Measurements from ENCODE around the gene EIF6. TPM values are rescaled to one million over a fixed set of nuclear protein-coding genes. Genes with fewer than 3 reads are reported as not detected.

Gene EIF6
- total and polyA plus RNA-seq, 2 of the 8 experiments (the other 6 are each of a cell fraction or from before 2014, with no cell fraction given) = 184 to 319 TPM

DNA sequence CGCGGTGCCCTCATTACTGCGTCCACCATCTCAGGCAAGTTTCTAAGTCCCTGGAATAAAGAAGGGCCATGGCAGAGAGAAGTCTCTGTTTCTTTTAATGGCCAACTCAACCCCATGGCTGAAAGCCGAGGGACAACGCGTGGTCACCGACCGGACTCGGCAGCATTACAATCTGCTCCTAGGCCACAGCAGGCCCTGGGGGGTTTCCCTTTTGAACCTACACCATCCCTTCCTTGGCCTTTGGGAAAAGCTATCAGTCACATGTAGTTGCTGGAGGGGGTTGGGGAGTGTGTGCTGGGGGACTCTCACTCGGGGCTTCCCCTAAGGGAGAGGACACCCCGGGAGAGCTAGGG is 18.8 kb upstream of the EIF6 start:
- Histone ChIP-seq H3K56ac (replicated peaks; ENCODE audit: insufficient read length, low read depth, low read length) (no peak overlapping the region), H4K91ac (replicated peaks; ENCODE audit: insufficient read length, low read length) (no peak overlapping the region), H3K4me2 (ENCODE audit: insufficient read depth in 1 of 2, low read depth in 2 of 2, low read length in 2 of 2) (no peak overlapping the region), H2BK15ac (ENCODE audit: low read length) (no peak overlapping the region), H3K14ac (ENCODE audit: insufficient read length) (no peak overlapping the region), H3K4me3 (ENCODE audit: extremely low read depth in 1 of 4, insufficient read depth in 2 of 4, low read depth in 3 of 4, low read length in 4 of 4) (no peak overlapping the region), H2BK20ac (ENCODE audit: low read length) (no peak overlapping the region), H4K8ac (ENCODE audit: extremely low read depth, insufficient read depth, low read length) (no peak overlapping the region), H3K18ac (ENCODE audit: extremely low read depth, low read length) (no peak overlapping the region), H2AFZ (ENCODE audit: low read length) (no peak overlapping the region), H3K27me3 (replicated peaks in 1 of 4; ENCODE audit: control insufficient read depth in 3 of 4, extremely low read depth in 1 of 4, insufficient read depth in 3 of 4, low read length in 3 of 4) (no peaks in the 10 kb centered on the region), H3K27ac (ENCODE audit: low read depth, low read length) (no peak overlapping the region), H3K79me2 (ENCODE audit: control insufficient read depth in 1 of 2, insufficient read depth in 2 of 2, low read length in 2 of 2) (no peaks in the 10 kb centered on the region), H3K4me1 (replicated peaks in 1 of 4; ENCODE audit: control insufficient read depth in 3 of 4, insufficient read depth in 4 of 4, low read length in 3 of 4) (peaks cover 0 to 4% (median 2%) of the 10 kb centered on the region in 4 experiments; a peak in 3 of 7 replicates), H3K36me3 (ENCODE audit: control insufficient read depth in 2 of 4, insufficient read depth in 4 of 4, low read length in 3 of 4) (no peaks in the 10 kb centered on the region), H3K23me2 (ENCODE audit: low read depth, low read length) (no peaks in the 10 kb centered on the region), H2BK5ac (ENCODE audit: low read depth, low read length) (no peak overlapping the region), H3K9me3 (ENCODE audit: insufficient read depth in 2 of 2, low read depth in 1 of 2, low read length in 1 of 2) (no peaks in the 10 kb centered on the region), H2BK120ac (replicated peaks; ENCODE audit: low read depth, low read length) (no peak overlapping the region), H4K5ac (ENCODE audit: insufficient read length, low read depth, low read length) (no peak overlapping the region), H3K79me1 (ENCODE audit: low read depth, low read length) (no peaks in the 10 kb centered on the region), H3K9ac (replicated peaks in 1 of 4; ENCODE audit: extremely low read depth in 1 of 4, low read depth in 3 of 4, low read length in 3 of 4) (no peak overlapping the region), H4K20me1 (replicated peaks in 1 of 2; ENCODE audit: control insufficient read depth in 1 of 2, insufficient read depth in 2 of 2, low read length in 2 of 2) (no peaks in the 10 kb centered on the region), H2BK12ac (ENCODE audit: low read depth, low read length) (no peak overlapping the region), H2AK5ac (ENCODE audit: low read depth, low read length) (no peak overlapping the region), H3K23ac (ENCODE audit: insufficient read length) (no peak overlapping the region), H3K4ac (replicated peaks; ENCODE audit: insufficient read length, low read depth, low read length) (no peak overlapping the region)
- POLR2A ChIA-PET (ENCODE audit: partially characterized antibody) = interaction anchor here (0.8 to 2.3 kb wide), 10 partner anchors 9 to 442 kb away, joined by 3 to 11 read pairs (median 4); partner anchors contain the start of genes CEP250, EIF6 and MMP24OS
- CTCF ChIA-PET (ENCODE audit: partially characterized antibody) = interaction anchor here (0.7 to 13.8 kb wide), 27 partner anchors 9 to 194 kb away, joined by 3 to 141 read pairs (median 5); partner anchors contain the start of genes CEP250, EDEM2, EIF6 and FAM83C
- FAIRE-seq (no peak), DNase-seq (ENCODE audit: low read depth in 1 of 2, low spot score in 2 of 2) (no peak)
- TF ChIP-seq POLR2A (IDR thresholded peaks at IDR 0.05; ENCODE audit: control extremely low read depth in 1 of 2, low read depth in 2 of 2, low read length in 2 of 2) (no peak), CTBP2 (IDR thresholded peaks at IDR 0.05; ENCODE audit: borderline replicate concordance, insufficient read depth, insufficient read length, low read length) (no peak), CEBPB (IDR thresholded peaks at IDR 0.05; ENCODE audit: low read depth, low read length) (no peak), SAP30 (IDR thresholded peaks at IDR 0.05; ENCODE audit: insufficient read depth, insufficient replicate concordance, low read length) (no peak), POU5F1 (IDR thresholded peaks at IDR 0.05; ENCODE audit: low read depth, low read length) (no peak)
- TF ChIP-seq, protein P1, sequence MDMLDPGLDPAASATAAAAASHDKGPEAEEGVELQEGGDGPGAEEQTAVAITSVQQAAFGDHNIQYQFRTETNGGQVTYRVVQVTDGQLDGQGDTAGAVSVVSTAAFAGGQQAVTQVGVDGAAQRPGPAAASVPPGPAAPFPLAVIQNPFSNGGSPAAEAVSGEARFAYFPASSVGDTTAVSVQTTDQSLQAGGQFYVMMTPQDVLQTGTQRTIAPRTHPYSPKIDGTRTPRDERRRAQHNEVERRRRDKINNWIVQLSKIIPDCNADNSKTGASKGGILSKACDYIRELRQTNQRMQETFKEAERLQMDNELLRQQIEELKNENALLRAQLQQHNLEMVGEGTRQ (IDR thresholded peaks at IDR 0.05; ENCODE audit: low read length) = no peak
- TF ChIP-seq, protein P2, sequence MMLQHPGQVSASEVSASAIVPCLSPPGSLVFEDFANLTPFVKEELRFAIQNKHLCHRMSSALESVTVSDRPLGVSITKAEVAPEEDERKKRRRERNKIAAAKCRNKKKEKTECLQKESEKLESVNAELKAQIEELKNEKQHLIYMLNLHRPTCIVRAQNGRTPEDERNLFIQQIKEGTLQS (IDR thresholded peaks at IDR 0.05; ENCODE audit: insufficient read depth, low read depth, low read length) = no peak
- WGBS, 2 experiments (ENCODE audit: extremely low coverage in 1 of 2, insufficient coverage in 1 of 2, insufficient read length in 1 of 2, insufficient replicate concordance in 2 of 2, low coverage in 1 of 2, low lambda C conversion rate in 2 of 2, missing lambda C conversion rate in 1 of 2) = 93% methylated on average over 11 of the region's 11 CpGs; no CpG with 5 or more reads in 1 of the 2 experiments

All from H1 (cell line).